ENCODE data around the gene ITCH. TPM values are rescaled to one million over a fixed set of nuclear protein-coding genes. Genes with fewer than 3 reads are reported as not detected.
"Not testable (repeated sequence)": the region's sequence is repeated elsewhere in the genome, so short reads cannot be mapped to it uniquely, and the experiment has no call there.

ITCH gene
- total and polyA plus RNA-seq, 2 donors: 19.8 to 113 TPM

DNA sequence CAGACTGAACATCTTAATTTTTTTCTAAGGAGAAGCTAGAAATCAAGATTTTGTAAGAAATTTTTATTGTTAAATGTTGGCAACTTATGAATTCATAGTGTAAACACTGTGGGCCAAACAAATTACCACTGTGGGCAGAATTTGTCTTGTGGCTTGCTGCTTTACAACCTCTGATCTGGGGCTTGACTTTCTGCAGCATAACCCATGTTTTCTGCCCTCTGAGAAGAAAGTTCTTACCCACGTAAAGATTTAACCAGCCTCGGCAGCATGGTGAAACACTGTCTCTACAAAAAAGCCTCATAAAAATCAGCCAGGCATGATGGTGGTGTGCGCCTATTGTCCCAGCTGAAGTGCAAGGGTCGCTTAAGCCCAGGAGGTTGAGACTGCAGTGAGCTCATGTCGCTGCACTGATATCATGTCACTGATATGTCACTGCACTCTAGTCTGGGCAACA is 12.9 kb downstream of the ITCH start:
- 74% methylated on average over 5 of the region's 5 CpGs for WGBS
- H3K4me3 ChIP-seq (ENCODE audit: low read depth, low read length): no peak overlapping the region
- H3K4me1 ChIP-seq (ENCODE audit: insufficient read depth): no peaks in the 10 kb centered on the region
- peaks cover 1% of the 10 kb centered on the region for H3K36me3 ChIP-seq (ENCODE audit: insufficient read depth)
- no peak overlapping the region for H3K27ac ChIP-seq (ENCODE audit: low read depth)
- no peak for DNase-seq (ENCODE audit: extremely low spot score)

- peaks cover 2% of the 10 kb centered on the region for H3K4me1 ChIP-seq (ENCODE audit: insufficient read depth)
- WGBS: 91% methylated on average over 16 of the region's 16 CpGs
- no peak overlapping the region for H3K4me3 ChIP-seq (ENCODE audit: low read depth, low read length)
- no peak for DNase-seq (ENCODE audit: extremely low spot score)
- H3K36me3 ChIP-seq (ENCODE audit: insufficient read depth): peaks cover 1% of the 10 kb centered on the region
- no peak overlapping the region for H3K27ac ChIP-seq (ENCODE audit: low read depth)
These were observed 14.2 kb downstream of the ITCH start for GRCh38 chr20:34377072-34377847.

- no peaks in the 10 kb centered on the region for H3K36me3 ChIP-seq (ENCODE audit: insufficient read depth)
- H3K4me3 ChIP-seq (ENCODE audit: low read depth, low read length): no peak overlapping the region
- DNase-seq (ENCODE audit: extremely low spot score): no peak
- no peak overlapping the region for H3K27ac ChIP-seq (ENCODE audit: low read depth)
- peaks cover 2% of the 10 kb centered on the region for H3K4me1 ChIP-seq (ENCODE audit: insufficient read depth)
- WGBS: 96% methylated on average over 3 of the region's 3 CpGs
These were observed 19.1 kb downstream of the ITCH start for GRCh38 chr20:34382174-34382573.

DNA sequence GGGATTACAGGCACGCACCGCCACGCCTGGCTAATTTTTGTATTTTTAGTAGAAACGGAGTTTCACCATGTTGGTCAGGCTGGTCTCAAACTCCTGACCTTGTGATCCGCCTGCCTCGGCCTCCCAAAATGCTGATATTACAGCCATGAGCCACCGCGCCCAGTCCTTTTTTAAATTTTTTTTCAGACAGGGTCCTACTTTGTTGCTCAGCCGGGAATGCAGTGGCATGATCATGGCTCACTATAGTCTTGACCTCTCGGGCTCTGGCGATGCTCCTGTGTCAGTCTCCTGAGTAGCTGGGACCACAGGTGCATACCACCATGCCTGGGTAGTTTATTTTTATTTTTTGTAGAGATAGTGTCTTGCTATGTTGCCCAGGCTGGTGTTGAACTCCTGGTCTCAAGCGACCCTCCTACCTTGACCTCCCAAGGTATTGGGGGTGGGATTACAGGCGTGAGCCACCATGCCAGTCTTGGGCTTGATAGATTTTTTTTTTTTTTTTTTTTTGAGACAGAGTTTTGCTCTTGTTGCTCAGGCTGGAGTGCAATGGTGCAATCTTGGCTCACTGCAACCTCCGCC is 19.9 kb downstream of the ITCH start:
- not testable (repeated sequence) for H3K36me3 ChIP-seq (ENCODE audit: insufficient read depth); H3K27ac ChIP-seq (ENCODE audit: low read depth); H3K4me3 ChIP-seq (ENCODE audit: low read depth, low read length); H3K4me1 ChIP-seq (ENCODE audit: insufficient read depth); DNase-seq (ENCODE audit: extremely low spot score)
- WGBS: 97% methylated on average over 14 of the region's 14 CpGs

DNA sequence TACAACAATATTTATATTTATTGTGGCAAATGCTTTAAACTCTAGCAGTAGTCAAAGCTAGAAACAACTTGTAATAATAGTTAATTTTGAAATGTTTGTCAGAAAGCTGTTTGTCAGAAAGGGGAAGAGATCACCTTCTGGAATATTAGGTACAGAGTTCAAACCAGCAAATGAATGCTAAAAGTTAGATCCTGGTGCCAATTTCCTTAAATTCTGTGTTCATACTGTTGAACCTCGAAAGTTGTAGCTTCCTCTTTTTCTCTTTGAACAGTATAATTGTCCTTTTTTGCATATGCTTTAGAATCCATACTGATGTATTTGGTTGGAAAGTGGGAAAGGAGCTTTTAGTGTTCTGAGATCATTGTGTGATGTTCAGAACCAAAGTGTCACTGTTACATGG is 22.4 kb downstream of the ITCH start:
- Histone ChIP-seq H3K36me3 (ENCODE audit: insufficient read depth) (no peaks in the 10 kb centered on the region), H3K4me3 (ENCODE audit: low read depth, low read length) (no peak overlapping the region), H3K27ac (ENCODE audit: low read depth) (no peak overlapping the region), H3K4me1 (ENCODE audit: insufficient read depth) (peaks cover 2% of the 10 kb centered on the region)
- no peak for DNase-seq (ENCODE audit: extremely low spot score)
- 55% methylated on average over 1 of the region's 1 CpG for WGBS

DNA sequence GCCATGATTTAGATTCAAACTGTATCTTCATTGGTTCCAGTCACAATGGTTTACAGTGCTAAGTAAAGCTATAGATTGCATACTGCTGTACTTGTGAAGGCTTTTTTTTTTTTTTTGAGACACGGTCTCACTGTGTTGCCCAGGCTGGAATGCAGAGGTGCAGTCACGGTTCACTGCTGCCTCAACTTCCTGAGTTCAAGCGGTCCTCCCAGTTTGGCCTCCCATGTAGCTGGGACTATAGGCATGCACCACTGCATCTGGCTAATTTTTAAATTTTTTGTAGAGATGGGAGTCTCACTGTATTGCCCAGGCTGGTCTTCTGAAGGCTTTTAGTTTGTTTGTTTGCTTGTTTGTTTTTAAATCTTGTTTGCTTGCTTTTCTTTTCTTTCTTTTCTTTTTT is 24.9 kb downstream of the ITCH start:
- no peak for DNase-seq (ENCODE audit: extremely low spot score)
- Histone ChIP-seq H3K36me3 (ENCODE audit: insufficient read depth) (no peaks in the 10 kb centered on the region), H3K4me1 (ENCODE audit: insufficient read depth) (no peaks in the 10 kb centered on the region), H3K27ac (ENCODE audit: low read depth) (no peak overlapping the region), H3K4me3 (ENCODE audit: low read depth, low read length) (no peak overlapping the region)
- WGBS: 92% methylated on average over 3 of the region's 3 CpGs

DNA sequence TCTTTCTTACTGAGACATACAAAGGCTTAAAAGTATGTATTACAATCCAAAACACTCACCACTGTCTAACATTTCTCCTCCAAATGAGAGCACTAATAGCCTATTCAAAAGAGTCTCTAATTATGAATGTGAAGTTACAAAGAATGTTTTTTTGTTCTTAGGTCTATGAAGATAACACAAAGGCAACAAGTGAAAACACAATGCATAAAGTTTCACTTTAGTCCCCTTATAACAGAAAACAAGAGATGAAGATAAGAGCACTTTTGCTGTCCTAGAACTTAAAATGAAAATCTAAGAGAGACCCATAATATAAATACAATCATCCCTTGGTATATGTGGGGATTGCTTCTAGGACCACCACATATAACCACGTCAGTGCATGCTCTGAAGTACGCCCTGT is 25.6 kb downstream of the ITCH start:
- H3K27ac ChIP-seq (ENCODE audit: low read depth): no peak overlapping the region
- no peaks in the 10 kb centered on the region for H3K4me1 ChIP-seq (ENCODE audit: insufficient read depth)
- H3K4me3 ChIP-seq (ENCODE audit: low read depth, low read length): no peak overlapping the region
- DNase-seq (ENCODE audit: extremely low spot score): no peak
- H3K36me3 ChIP-seq (ENCODE audit: insufficient read depth): no peaks in the 10 kb centered on the region
- WGBS: 93% methylated on average over 2 of the region's 2 CpGs

DNA sequence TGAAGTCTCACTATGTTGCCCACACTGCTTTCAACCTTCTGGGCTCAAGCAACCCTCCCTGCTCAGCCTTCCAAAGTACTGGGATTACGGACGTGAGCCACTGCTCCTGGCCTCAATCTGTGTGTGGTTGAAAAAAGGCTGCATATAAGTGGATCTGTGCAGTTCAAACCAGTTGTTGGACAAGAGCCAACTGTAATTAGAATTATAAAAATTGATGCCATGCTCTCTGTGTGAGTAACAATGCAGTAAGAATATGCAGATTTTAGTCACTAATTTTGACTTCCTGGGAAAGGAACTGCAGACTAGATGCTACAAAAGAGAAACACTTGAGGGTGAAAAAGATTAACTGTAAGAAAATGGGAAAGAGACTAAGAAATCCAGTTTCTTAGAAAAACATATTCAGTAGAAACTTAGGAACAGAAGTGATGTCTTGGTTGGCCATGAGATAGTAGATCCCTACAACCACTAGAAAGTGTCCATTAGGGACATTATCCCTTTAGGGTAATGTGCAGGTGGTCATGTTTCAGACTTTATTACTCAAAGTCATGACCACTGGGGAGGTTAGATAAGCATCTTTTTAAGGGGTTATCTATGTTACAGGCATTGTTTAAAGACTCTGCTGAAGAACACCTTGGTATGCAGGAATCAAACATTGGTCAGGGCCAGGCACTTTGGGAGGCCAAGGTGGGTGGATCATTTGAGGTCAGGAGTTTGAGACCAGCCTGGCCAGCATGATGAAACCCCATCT is 26.3 kb downstream of the ITCH start:
- Histone ChIP-seq H3K4me3 (ENCODE audit: low read depth, low read length) (no peak overlapping the region), H3K27ac (ENCODE audit: low read depth) (no peak overlapping the region), H3K36me3 (ENCODE audit: insufficient read depth) (peaks cover 2% of the 10 kb centered on the region), H3K4me1 (ENCODE audit: insufficient read depth) (no peaks in the 10 kb centered on the region)
- 76% methylated on average over 2 of the region's 2 CpGs for WGBS
- no peak for DNase-seq (ENCODE audit: extremely low spot score)

- DNase-seq (ENCODE audit: extremely low spot score): no peak
- peaks cover 2% of the 10 kb centered on the region for H3K36me3 ChIP-seq (ENCODE audit: insufficient read depth)
- no peak overlapping the region for H3K4me3 ChIP-seq (ENCODE audit: low read depth, low read length)
- WGBS: 98% methylated on average over 3 of the region's 3 CpGs
- no peaks in the 10 kb centered on the region for H3K4me1 ChIP-seq (ENCODE audit: insufficient read depth)
- H3K27ac ChIP-seq (ENCODE audit: low read depth): no peak overlapping the region
These were observed 27.0 kb downstream of the ITCH start for GRCh38 chr20:34389954-34390555.

DNA sequence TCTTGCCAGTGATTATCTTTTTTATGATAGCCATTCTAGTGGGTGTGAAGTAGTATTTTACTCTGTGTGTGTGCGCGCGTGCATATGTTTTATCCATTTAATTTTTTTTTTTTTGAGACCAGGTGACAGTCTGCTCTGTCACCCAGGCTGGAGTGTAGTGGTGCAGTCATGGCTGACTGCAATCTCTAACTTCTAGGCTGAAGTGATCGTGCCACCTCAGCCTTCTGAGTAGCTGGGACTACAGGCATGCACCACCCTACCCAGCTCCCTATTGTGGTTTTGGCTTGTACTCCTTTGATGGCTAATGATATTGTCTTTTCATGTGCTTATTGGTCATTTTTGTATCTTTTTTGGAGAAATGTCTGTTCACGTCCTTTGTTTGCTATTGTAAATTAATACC is 33.3 kb downstream of the ITCH start:
- no peak for DNase-seq (ENCODE audit: extremely low spot score)
- Histone ChIP-seq H3K4me3 (ENCODE audit: low read depth, low read length) (no peak overlapping the region), H3K36me3 (ENCODE audit: insufficient read depth) (peaks cover 2% of the 10 kb centered on the region), H3K27ac (ENCODE audit: low read depth) (no peak overlapping the region), H3K4me1 (ENCODE audit: insufficient read depth) (no peaks in the 10 kb centered on the region)
- WGBS: 96% methylated on average over 5 of the region's 5 CpGs

GRCh38 chr20:34397096-34397495 is 34.0 kb downstream of the ITCH start:
- H3K4me3 ChIP-seq (ENCODE audit: low read depth, low read length): no peak overlapping the region
- H3K27ac ChIP-seq (ENCODE audit: low read depth): no peak overlapping the region
- WGBS: 91% methylated on average over 9 of the region's 9 CpGs
- no peak for DNase-seq (ENCODE audit: extremely low spot score)
- H3K4me1 ChIP-seq (ENCODE audit: insufficient read depth): no peaks in the 10 kb centered on the region
- H3K36me3 ChIP-seq (ENCODE audit: insufficient read depth): peaks cover 2% of the 10 kb centered on the region

DNA sequence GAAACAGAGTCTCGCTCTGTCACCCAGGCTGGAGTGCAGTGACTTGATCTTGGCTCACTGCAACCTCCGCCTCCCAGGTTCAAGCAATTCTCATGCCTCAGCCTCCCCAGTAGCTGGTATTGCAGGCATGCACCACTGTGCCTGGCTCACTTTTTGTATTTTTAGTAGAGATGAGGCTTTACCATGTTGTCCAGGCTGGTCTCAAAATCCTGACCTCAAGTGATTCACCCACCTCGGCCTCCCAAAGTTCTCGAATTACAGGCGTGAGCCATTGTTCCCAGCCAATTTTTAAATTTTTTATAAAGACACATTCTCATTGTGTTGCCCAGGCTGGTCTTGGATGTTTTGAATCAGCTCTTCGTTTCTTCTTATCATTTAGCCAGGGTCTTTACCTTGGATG is 37.7 kb downstream of the ITCH start:
- H3K27ac ChIP-seq (ENCODE audit: low read depth); H3K36me3 ChIP-seq (ENCODE audit: insufficient read depth); H3K4me3 ChIP-seq (ENCODE audit: low read depth, low read length); DNase-seq (ENCODE audit: extremely low spot score); H3K4me1 ChIP-seq (ENCODE audit: insufficient read depth): not testable (repeated sequence)
- WGBS: 79% methylated on average over 6 of the region's 6 CpGs

DNA sequence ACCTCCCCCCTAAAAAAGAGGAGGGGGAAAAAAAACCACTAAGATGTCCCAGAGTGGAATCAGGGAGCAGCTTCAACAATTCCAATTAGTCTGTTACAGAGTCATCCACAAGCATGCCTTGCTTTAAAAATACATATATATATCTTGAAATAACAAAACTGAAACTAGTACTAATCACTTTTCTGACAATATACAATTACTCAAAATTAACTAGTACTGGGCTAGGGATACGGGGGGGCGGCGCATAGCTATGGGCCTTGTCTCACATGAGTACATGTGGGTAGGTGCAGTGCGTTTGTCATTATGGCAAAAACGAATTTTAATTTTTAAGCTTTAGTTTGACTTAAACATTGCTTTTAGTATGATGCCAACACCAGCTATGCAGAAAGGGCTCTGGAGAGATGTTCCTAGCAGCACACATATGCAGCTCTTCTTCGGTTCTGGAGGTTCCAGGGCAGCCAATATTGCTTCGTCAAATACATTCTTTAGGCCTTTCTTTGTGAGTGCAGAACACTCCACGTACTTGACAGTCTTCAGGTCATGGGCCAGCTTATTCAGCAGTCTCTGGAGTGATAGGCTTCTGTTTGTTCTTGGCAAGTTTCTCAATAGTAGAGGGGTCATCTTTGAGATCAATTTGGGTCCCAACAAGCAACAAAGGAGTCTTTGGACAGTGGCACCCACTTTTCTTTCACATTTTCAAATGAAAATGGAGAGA is 38.8 kb downstream of the ITCH start:
- no peak for DNase-seq (ENCODE audit: extremely low spot score)
- Histone ChIP-seq H3K4me1 (ENCODE audit: insufficient read depth) (no peaks in the 10 kb centered on the region), H3K36me3 (ENCODE audit: insufficient read depth) (no peaks in the 10 kb centered on the region), H3K27ac (ENCODE audit: low read depth) (no peak overlapping the region), H3K4me3 (ENCODE audit: low read depth, low read length) (no peak overlapping the region)
- 84% methylated on average over 8 of the region's 8 CpGs for WGBS
